Suprapubic skin (tissue), 4 donors: Measurements from ENCODE around the gene OSBPL6. TPM values are rescaled to one million over a fixed set of nuclear protein-coding genes. Genes with fewer than 3 reads are reported as not detected.

Source experiments
- DNase-seq, 2 donors: peaks; one replicate each; pipeline ENCODE4 v3.0.0-alpha.2; 2019; ENCODE audit warnings: low spot score in 2 of 2
- H3K27ac ChIP-seq: fragments of 200-600 bp; sonication (generic); one replicate; pipeline ENCODE4 v1.5.1; 2019
- H3K27me3 ChIP-seq: fragments of 200-600 bp; sonication (generic); one replicate; pipeline ENCODE4 v1.5.1; 2019
- H3K36me3 ChIP-seq: fragments of 200-600 bp; sonication (generic); one replicate; pipeline ENCODE4 v1.5.1; 2019
- H3K4me1 ChIP-seq: fragments of 200-600 bp; sonication (generic); one replicate; pipeline ENCODE4 v1.5.1; 2019
- H3K4me3 ChIP-seq: fragments of 200-600 bp; sonication (generic); one replicate; pipeline ENCODE4 v1.5.1; 2019; ENCODE audit warnings: mild to moderate bottlenecking
- H3K9me3 ChIP-seq: fragments of 200-600 bp; sonication (generic); one replicate; pipeline ENCODE4 v1.5.1; 2019
- CTCF ChIP-seq, 2 donors: fragments of 200-600 bp in 1 of 2; fragments of 450-650 bp in 1 of 2; sonication (generic) in 1 of 2; IDR thresholded peaks; one replicate each; pipeline ENCODE4 v1.5.1; 2016 to 2019; ENCODE audit warnings: antibody characterized with exemption in 2 of 2, mild to moderate bottlenecking in 1 of 2, moderate library complexity in 1 of 2
- EP300 ChIP-seq: sonication (generic); formaldehyde crosslinking; IDR thresholded peaks from one replicate; pipeline ENCODE4 v1.6.1; 2017; ENCODE audit warnings: antibody characterized with exemption
- POLR2A ChIP-seq, 2 donors: fragments of 450-650 bp; IDR thresholded peaks; one replicate each; pipeline ENCODE4 v1.6.1; 2017; ENCODE audit warnings: antibody characterized with exemption in 2 of 2, mild to moderate bottlenecking in 2 of 2, moderate library complexity in 2 of 2
- POLR2AphosphoS5 ChIP-seq, 3 donors: sonication (generic); formaldehyde crosslinking; IDR thresholded peaks; one replicate each; pipeline ENCODE4 v1.6.1; 2017; ENCODE audit warnings: antibody characterized with exemption in 3 of 3
- WGBS: methylation state at CpG from one replicate; pipeline ENCODE4 v1.1.5; 2018; 5-methylcytosine and 5-hydroxymethylcytosine counted together
- total RNA-seq, 4 donors: library from RNA; depleted of rRNA; stranded (reverse); fragments of >200 nt; gene quantifications; one replicate each; pipeline ENCODE4 v1.1.0, GENCODE V29; 2016

Gene OSBPL6
- total RNA-seq, 4 donors from 2014 or later = 19.5 to 30.9 (median 23.9) TPM

- Histone ChIP-seq H3K36me3 (peaks cover 19% of the 10 kb centered on the region), H3K4me1 (peaks cover 32% of the 10 kb centered on the region), H3K27ac (peak overlapping the region; percentile 100), H3K4me3 (peak overlapping the region; percentile 99), H3K27me3 (no peaks in the 10 kb centered on the region), H3K9me3 (no peaks in the 10 kb centered on the region)
- TF ChIP-seq EP300 = no peak
- no peak for TF ChIP-seq CTCF (IDR thresholded peaks at IDR 0.05)
- no peak for TF ChIP-seq POLR2A (IDR thresholded peaks at IDR 0.05)
- TF ChIP-seq POLR2AphosphoS5 (IDR thresholded peaks at IDR 0.05) = no peak
- 0% methylated on average over 1 of the region's 25 CpGs for WGBS
- DNase-seq = peak in 1 of 2 donors; percentile 86
These were observed 256.1 kb downstream of the OSBPL6 start for GRCh38 chr2:178450524-178450773.

GRCh38 chr2:178450774-178451525 is 256.6 kb downstream of the OSBPL6 start, which contains the start of the genes PJVK and PRKRA:
Gene PJVK (plus strand): TSS chr2:178451378. CDS start chr2:178453410, 2,032 bp downstream.
Gene PRKRA (minus strand): TSS chr2:178451175. CDS start chr2:178451030, 145 bp downstream.
- H3K27ac ChIP-seq = peak within 1 kb of the TSS; percentile 100
- H3K36me3 ChIP-seq = peaks cover 14% of the 10 kb centered on the region
- peak within 1 kb of the TSS; percentile 99 for H3K4me3 ChIP-seq
- peaks cover 32% of the 10 kb centered on the region for H3K4me1 ChIP-seq
- DNase-seq = peak; percentile 97 to 98
- 7% methylated on average over 11 of the region's 76 CpGs for WGBS
- H3K27me3 ChIP-seq = no peaks in the 10 kb centered on the region
- H3K9me3 ChIP-seq = no peaks in the 10 kb centered on the region
- TF ChIP-seq POLR2A (IDR thresholded peaks at IDR 0.05) = peak; percentile 66 to 72
- peak; percentile 38 to 77 (median 65) for TF ChIP-seq POLR2AphosphoS5 (IDR thresholded peaks at IDR 0.05)
- no peak for TF ChIP-seq EP300

GRCh38 chr2:178452334-178452733 is 258.0 kb downstream of the OSBPL6 start:
- TF ChIP-seq EP300 (no peak), CTCF (IDR thresholded peaks at IDR 0.05) (no peak)
- no peak for DNase-seq
- peak overlapping the region; percentile 99 for H3K4me3 ChIP-seq
- H3K27me3 ChIP-seq = no peaks in the 10 kb centered on the region
- WGBS = 91% methylated on average over 2 of the region's 2 CpGs
- no peaks in the 10 kb centered on the region for H3K9me3 ChIP-seq
- peaks cover 8% of the 10 kb centered on the region for H3K36me3 ChIP-seq
- peak overlapping the region; percentile 100 for H3K27ac ChIP-seq
- peaks cover 32% of the 10 kb centered on the region for H3K4me1 ChIP-seq

Other genes with a start within 250 kb of the OSBPL6 start
- gene PDE11A, start 121.7 kb upstream of the OSBPL6 start, total RNA-seq = 1 to 10 TPM in 1 of 4 donors, under 1 TPM in 3; 0.08 to 1.0 (median 0.36) TPM
- 10 to 100 TPM in 2 of 4 donors, 1 to 10 TPM in 2; 7.0 to 11.7 (median 10.5) TPM for gene RBM45, start 82.1 kb upstream of the OSBPL6 start, total RNA-seq